ENCODE data around the gene MRC2.
"Not testable (repeated sequence)": the region's sequence is repeated elsewhere in the genome, so short reads cannot be mapped to it uniquely, and the experiment has no call there.

DNA sequence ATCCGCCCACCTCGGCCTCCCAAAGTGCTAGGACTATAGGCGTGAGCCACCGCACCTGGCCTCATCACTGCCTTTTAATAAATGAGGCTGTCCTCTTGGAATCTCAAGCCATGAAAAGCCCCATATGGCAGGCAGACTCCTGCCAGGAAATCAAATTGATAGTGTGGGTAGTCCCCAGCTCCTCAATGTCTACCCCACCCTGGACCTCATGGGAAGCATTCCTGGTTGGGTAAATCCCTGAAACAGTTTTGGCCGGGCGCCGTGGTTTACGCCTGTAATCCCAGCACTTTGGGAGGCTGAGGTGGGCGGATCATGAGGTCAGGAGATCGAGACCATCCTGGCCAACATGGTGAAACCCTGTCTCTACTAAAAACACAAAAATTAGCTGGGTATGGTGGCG lies 71.0 kb downstream of the MRC2 start:
- TF ChIP-seq, protein P1, sequence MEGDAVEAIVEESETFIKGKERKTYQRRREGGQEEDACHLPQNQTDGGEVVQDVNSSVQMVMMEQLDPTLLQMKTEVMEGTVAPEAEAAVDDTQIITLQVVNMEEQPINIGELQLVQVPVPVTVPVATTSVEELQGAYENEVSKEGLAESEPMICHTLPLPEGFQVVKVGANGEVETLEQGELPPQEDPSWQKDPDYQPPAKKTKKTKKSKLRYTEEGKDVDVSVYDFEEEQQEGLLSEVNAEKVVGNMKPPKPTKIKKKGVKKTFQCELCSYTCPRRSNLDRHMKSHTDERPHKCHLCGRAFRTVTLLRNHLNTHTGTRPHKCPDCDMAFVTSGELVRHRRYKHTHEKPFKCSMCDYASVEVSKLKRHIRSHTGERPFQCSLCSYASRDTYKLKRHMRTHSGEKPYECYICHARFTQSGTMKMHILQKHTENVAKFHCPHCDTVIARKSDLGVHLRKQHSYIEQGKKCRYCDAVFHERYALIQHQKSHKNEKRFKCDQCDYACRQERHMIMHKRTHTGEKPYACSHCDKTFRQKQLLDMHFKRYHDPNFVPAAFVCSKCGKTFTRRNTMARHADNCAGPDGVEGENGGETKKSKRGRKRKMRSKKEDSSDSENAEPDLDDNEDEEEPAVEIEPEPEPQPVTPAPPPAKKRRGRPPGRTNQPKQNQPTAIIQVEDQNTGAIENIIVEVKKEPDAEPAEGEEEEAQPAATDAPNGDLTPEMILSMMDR (IDR thresholded peaks at IDR 0.05 in 2 of 3, conservative IDR thresholded peaks at IDR 0.05 in 1 of 3; ENCODE audit: insufficient read depth in 2 of 3, low read depth in 1 of 3, low read length in 3 of 3) = not testable (repeated sequence)
- not testable (repeated sequence) for TF ChIP-seq EZH2 (IDR thresholded peaks at IDR 0.05; ENCODE audit: borderline replicate concordance, low read depth, low read length); GTF2E2 (tag; IDR thresholded peaks at IDR 0.05); EWSR1 (IDR thresholded peaks at IDR 0.05; ENCODE audit: borderline replicate concordance, low read depth, partially characterized antibody); YY1 (IDR thresholded peaks at IDR 0.05; ENCODE audit: borderline replicate concordance in 1 of 3, control insufficient read depth in 1 of 3, extremely low read depth in 1 of 3, insufficient read depth in 3 of 3, insufficient read length in 1 of 3, insufficient replicate concordance in 2 of 3, low read depth in 1 of 3, low read length in 2 of 3); KLF13 (tag; IDR thresholded peaks at IDR 0.05; ENCODE audit: borderline replicate concordance, low read depth); KLF10 (CRISPR knock-in tag; IDR thresholded peaks at IDR 0.05); ZNF274 (IDR thresholded peaks at IDR 0.05; ENCODE audit: borderline replicate concordance, low read depth, low read length); GABPA (tag; conservative IDR thresholded peaks at IDR 0.05; ENCODE audit: low read depth)
- TF ChIP-seq, protein P2, sequence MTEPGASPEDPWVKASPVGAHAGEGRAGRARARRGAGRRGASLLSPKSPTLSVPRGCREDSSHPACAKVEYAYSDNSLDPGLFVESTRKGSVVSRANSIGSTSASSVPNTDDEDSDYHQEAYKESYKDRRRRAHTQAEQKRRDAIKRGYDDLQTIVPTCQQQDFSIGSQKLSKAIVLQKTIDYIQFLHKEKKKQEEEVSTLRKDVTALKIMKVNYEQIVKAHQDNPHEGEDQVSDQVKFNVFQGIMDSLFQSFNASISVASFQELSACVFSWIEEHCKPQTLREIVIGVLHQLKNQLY (CRISPR knock-in tag; conservative IDR thresholded peaks at IDR 0.05) = not testable (repeated sequence)
- TF ChIP-seq, protein P3, sequence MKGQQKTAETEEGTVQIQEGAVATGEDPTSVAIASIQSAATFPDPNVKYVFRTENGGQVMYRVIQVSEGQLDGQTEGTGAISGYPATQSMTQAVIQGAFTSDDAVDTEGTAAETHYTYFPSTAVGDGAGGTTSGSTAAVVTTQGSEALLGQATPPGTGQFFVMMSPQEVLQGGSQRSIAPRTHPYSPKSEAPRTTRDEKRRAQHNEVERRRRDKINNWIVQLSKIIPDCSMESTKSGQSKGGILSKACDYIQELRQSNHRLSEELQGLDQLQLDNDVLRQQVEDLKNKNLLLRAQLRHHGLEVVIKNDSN (CRISPR knock-in tag; IDR thresholded peaks at IDR 0.05) = not testable (repeated sequence)
- TF ChIP-seq, protein P4, sequence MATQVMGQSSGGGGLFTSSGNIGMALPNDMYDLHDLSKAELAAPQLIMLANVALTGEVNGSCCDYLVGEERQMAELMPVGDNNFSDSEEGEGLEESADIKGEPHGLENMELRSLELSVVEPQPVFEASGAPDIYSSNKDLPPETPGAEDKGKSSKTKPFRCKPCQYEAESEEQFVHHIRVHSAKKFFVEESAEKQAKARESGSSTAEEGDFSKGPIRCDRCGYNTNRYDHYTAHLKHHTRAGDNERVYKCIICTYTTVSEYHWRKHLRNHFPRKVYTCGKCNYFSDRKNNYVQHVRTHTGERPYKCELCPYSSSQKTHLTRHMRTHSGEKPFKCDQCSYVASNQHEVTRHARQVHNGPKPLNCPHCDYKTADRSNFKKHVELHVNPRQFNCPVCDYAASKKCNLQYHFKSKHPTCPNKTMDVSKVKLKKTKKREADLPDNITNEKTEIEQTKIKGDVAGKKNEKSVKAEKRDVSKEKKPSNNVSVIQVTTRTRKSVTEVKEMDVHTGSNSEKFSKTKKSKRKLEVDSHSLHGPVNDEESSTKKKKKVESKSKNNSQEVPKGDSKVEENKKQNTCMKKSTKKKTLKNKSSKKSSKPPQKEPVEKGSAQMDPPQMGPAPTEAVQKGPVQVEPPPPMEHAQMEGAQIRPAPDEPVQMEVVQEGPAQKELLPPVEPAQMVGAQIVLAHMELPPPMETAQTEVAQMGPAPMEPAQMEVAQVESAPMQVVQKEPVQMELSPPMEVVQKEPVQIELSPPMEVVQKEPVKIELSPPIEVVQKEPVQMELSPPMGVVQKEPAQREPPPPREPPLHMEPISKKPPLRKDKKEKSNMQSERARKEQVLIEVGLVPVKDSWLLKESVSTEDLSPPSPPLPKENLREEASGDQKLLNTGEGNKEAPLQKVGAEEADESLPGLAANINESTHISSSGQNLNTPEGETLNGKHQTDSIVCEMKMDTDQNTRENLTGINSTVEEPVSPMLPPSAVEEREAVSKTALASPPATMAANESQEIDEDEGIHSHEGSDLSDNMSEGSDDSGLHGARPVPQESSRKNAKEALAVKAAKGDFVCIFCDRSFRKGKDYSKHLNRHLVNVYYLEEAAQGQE (IDR thresholded peaks at IDR 0.05; ENCODE audit: borderline replicate concordance) = not testable (repeated sequence)
- TF ChIP-seq, protein P4 (CRISPR knock-in tag; IDR thresholded peaks at IDR 0.05; ENCODE audit: low read depth) = not testable (repeated sequence)

All from K562 (cell line).